GM23338 (cell line): ENCODE results near the gene NFIB. TPM values are rescaled to one million over a fixed set of nuclear protein-coding genes. Genes with fewer than 3 reads are reported as not detected.

Experiments used
- ATAC-seq: fragments of 200-7000 bp; cut with Tn5 transposase; 3 replicates; pipeline ENCODE4 v1.9.1; 2020
- DNase-seq: peaks from one replicate; pipeline ENCODE4 v3.0.0-alpha.2; 2015; ENCODE audit warnings: low spot score
- H2AFZ ChIP-seq: fragments of 200-600 bp; sonication (generic); 2 replicates; pipeline ENCODE4 v1.8.0; 2016; ENCODE audit warnings: antibody characterized with exemption, mild to moderate bottlenecking, moderate library complexity
- H3F3A ChIP-seq: fragments of 200-600 bp; sonication (generic); replicated peaks from 2 replicates; pipeline ENCODE4 v1.8.0; 2017; ENCODE audit warnings: antibody characterized with exemption, mixed run types, low read depth
- H3K27ac ChIP-seq: fragments of 200-600 bp; sonication (generic); 2 replicates; pipeline ENCODE4 v1.6.1; 2016; ENCODE audit warnings: low read depth
- H3K27me3 ChIP-seq: fragments of 200-600 bp; sonication (generic); 2 replicates; pipeline ENCODE4 v1.8.0; 2016; ENCODE audit warnings: mild to moderate bottlenecking, mixed run types, moderate library complexity; ENCODE audit not compliant: insufficient read depth
- H3K36me3 ChIP-seq: fragments of 200-600 bp; sonication (generic); 2 replicates; pipeline ENCODE4 v1.8.0; 2016; ENCODE audit warnings: mild to moderate bottlenecking; ENCODE audit not compliant: insufficient read depth
- H3K4me1 ChIP-seq: fragments of 200-600 bp; sonication (generic); 2 replicates; pipeline ENCODE4 v1.8.0; 2016; ENCODE audit warnings: mild to moderate bottlenecking, moderate library complexity; ENCODE audit not compliant: insufficient read depth
- H3K4me2 ChIP-seq: fragments of 200-600 bp; sonication (generic); 2 replicates; pipeline ENCODE4 v1.7.1; 2017; ENCODE audit warnings: mixed run types
- H3K4me3 ChIP-seq: fragments of 200-600 bp; sonication (generic); 2 replicates; pipeline ENCODE4 v1.6.1; 2016; ENCODE audit warnings: mixed run types
- H3K79me2 ChIP-seq: fragments of 200-600 bp; sonication (generic); replicated peaks from 2 replicates; pipeline ENCODE4 v1.8.0; 2017; ENCODE audit warnings: mild to moderate bottlenecking; ENCODE audit not compliant: insufficient read depth
- H3K9me2 ChIP-seq: fragments of 200-600 bp; sonication (generic); 2 replicates; pipeline ENCODE4 v1.8.0; 2017; ENCODE audit not compliant: insufficient read depth
- H4K20me1 ChIP-seq: fragments of 200-600 bp; sonication (generic); replicated peaks from 2 replicates; pipeline ENCODE4 v1.8.0; 2017; ENCODE audit warnings: mild to moderate bottlenecking; ENCODE audit not compliant: insufficient read depth
- H3K27ac Mint-ChIP-seq: 2 replicates; pipeline ENCODE4 v1.8.0; 2020; ENCODE audit warnings: inconsistent platforms, mild to moderate bottlenecking, moderate library complexity, mixed read lengths
- H3K27me3 Mint-ChIP-seq: 3 replicates; pipeline ENCODE4 v1.8.0; 2022; ENCODE audit warnings: low read depth, mild to moderate bottlenecking, moderate library complexity, mixed read lengths, inconsistent platforms; ENCODE audit not compliant: insufficient read depth, poor library complexity
- H3K36me3 Mint-ChIP-seq: 3 replicates; pipeline ENCODE4 v1.8.0; 2021; ENCODE audit warnings: low read depth, mild to moderate bottlenecking, inconsistent platforms, moderate library complexity, mixed read lengths
- H3K4me1 Mint-ChIP-seq: 3 replicates; pipeline ENCODE4 v1.8.0; 2020; ENCODE audit warnings: mild to moderate bottlenecking, inconsistent platforms, mixed read lengths
- H3K4me3 Mint-ChIP-seq: 3 replicates; pipeline ENCODE4 v1.8.0; 2021; ENCODE audit warnings: moderate library complexity, mild to moderate bottlenecking, inconsistent platforms, mixed read lengths
- H3K9me3 Mint-ChIP-seq: 3 replicates; pipeline ENCODE4 v1.8.0; 2020; ENCODE audit warnings: moderate library complexity, mild to moderate bottlenecking, inconsistent platforms, mixed read lengths
- CREB1 ChIP-seq: fragments of 250-450 bp; sonication (Bioruptor Pico); IDR thresholded peaks from 2 replicates; pipeline ENCODE4 v1.5.0; 2020; ENCODE audit warnings: low read depth, mild to moderate bottlenecking, moderate library complexity
- CTCF ChIP-seq, 2 experiments: fragments of 200-600 bp in 1 of 2; sonication (generic) in 1 of 2; conservative IDR thresholded peaks; 2 replicates each; pipeline versions ENCODE4 v1.5.1 to v1.6.1; 2016 to 2017; ENCODE audit warnings: antibody characterized with exemption in 2 of 2, low read depth in 2 of 2, mild to moderate bottlenecking in 2 of 2, moderate library complexity in 1 of 2
- ETS1 ChIP-seq: IDR thresholded peaks from 2 replicates; pipeline ENCODE4 v1.6.1; 2016; ENCODE audit warnings: antibody characterized with exemption
- STAT1 ChIP-seq: IDR thresholded peaks from one replicate; pipeline ENCODE4 v1.6.1; 2016; ENCODE audit warnings: antibody characterized with exemption; ENCODE audit not compliant: unreplicated experiment
- ZNF114 ChIP-seq: fragments of 250-450 bp; sonication (Bioruptor Pico); IDR thresholded peaks from 2 replicates; pipeline ENCODE4 v1.5.0; 2020; ENCODE audit warnings: mild to moderate bottlenecking, moderate library complexity
- ZNF462 ChIP-seq: fragments of 250-450 bp; sonication (Bioruptor Pico); IDR thresholded peaks from 2 replicates; pipeline ENCODE4 v1.5.0; 2020; ENCODE audit warnings: mild to moderate bottlenecking, moderate library complexity
- polyA plus RNA-seq: library from polyadenylated mRNA; unstranded; fragments of >200 nt; fragmentation: Nextera tagmentation; extraction: Ambion mirVana; gene quantifications from 2 replicates; pipeline ENCODE4 v1.2.1, GENCODE V29; 2016
- total RNA-seq: library from RNA; depleted of rRNA; stranded (reverse); fragments of >200 nt; shearing (Covaris generic); gene quantifications from 2 replicates; pipeline ENCODE4 v1.2.3, GENCODE V29; 2014

The NFIB gene
- total and polyA plus RNA-seq, 2 experiments from 2014 or later, result 3.9 to 4.7 TPM

GRCh38 chr9:14354201-14354600 is 40.3 kb upstream of the NFIB start (continued):
- TF ChIP-seq ZNF462 (no peak), STAT1 (no peak), ETS1 (no peak), ZNF114 (no peak)

GRCh38 chr9:14353222-14354056 is 39.5 kb upstream of the NFIB start:
- Histone ChIP-seq H3K4me1 (peaks cover 68% of the 10 kb centered on the region), H3K79me2 (no peaks in the 10 kb centered on the region), H2AFZ (peak overlapping the region; percentile 57; the same call in 1 of the 2 replicates), H3K9me2 (no peaks in the 10 kb centered on the region), H4K20me1 (no peaks in the 10 kb centered on the region), H3K36me3 (peaks cover 5% of the 10 kb centered on the region; the same call in 1 of the 2 replicates), H3K4me3 (peak overlapping the region; percentile 41), H3K27me3 (peaks cover 63% of the 10 kb centered on the region), H3F3A (no peaks in the 10 kb centered on the region; the same call in 1 of the 2 replicates), H3K4me2 (peak overlapping the region; percentile 67; the same call in 1 of the 2 replicates), H3K27ac (no peak overlapping the region)
- Mint-ChIP-seq H3K9me3 (no peaks in the 10 kb centered on the region; the same call in 2 of the 3 replicates), H3K27ac (no peak overlapping the region), H3K4me1 (peaks cover 51% of the 10 kb centered on the region), H3K36me3 (no peaks in the 10 kb centered on the region), H3K27me3 (peaks cover 59% of the 10 kb centered on the region), H3K4me3 (peak overlapping the region; percentile 12; the same call in 2 of the 3 replicates)
- TF ChIP-seq CREB1 (CRISPR knock-in tag) (peak; percentile 76), STAT1 (no peak), CTCF (conservative IDR thresholded peaks at IDR 0.05; ENCODE audit: low read depth in 2 of 2) (peak; percentile 93 to 95)
- ATAC-seq, result peak; percentile 77
- DNase-seq, result peak; percentile 94
